ENCODE data around the gene PARN. TPM values are rescaled to one million over a fixed set of nuclear protein-coding genes. Genes with fewer than 3 reads are reported as not detected.
"Not testable (repeated sequence)": the region's sequence is repeated elsewhere in the genome, so short reads cannot be mapped to it uniquely, and the experiment has no call there.

The PARN gene
- total RNA-seq, 1 donor from 2014 or later = 24.5 TPM

GRCh38 chr16:14609716-14610115 lies 20.3 kb downstream of the PARN start:
- H3K9me3 ChIP-seq (ENCODE audit: control insufficient read depth in 3 of 3, low read length in 3 of 3) = no peaks in the 10 kb centered on the region
- H3K9ac ChIP-seq (ENCODE audit: low read depth in 1 of 3, low read length in 3 of 3) = no peak overlapping the region
- H3K4me1 ChIP-seq (ENCODE audit: control insufficient read depth in 3 of 3, insufficient read depth in 3 of 3, low read length in 3 of 3) = no peaks in the 10 kb centered on the region
- H3K36me3 ChIP-seq (ENCODE audit: control insufficient read depth in 3 of 3, insufficient read depth in 3 of 3, low read length in 3 of 3) = peaks cover 35 to 67% (median 54%) of the 10 kb centered on the region in 3 donors
- H3K4me3 ChIP-seq (ENCODE audit: low read length in 3 of 3) = no peak overlapping the region
- H3K27me3 ChIP-seq (ENCODE audit: control insufficient read depth in 3 of 3, insufficient read depth in 3 of 3, low read length in 3 of 3) = no peaks in the 10 kb centered on the region
- H3K27ac ChIP-seq (ENCODE audit: low read depth, low read length) = no peak overlapping the region

GRCh38 chr16:14608604-14609003 lies 21.5 kb downstream of the PARN start:
- no peak overlapping the region for H3K4me3 ChIP-seq (ENCODE audit: low read length in 3 of 3)
- H3K27ac ChIP-seq (ENCODE audit: low read depth, low read length) = no peak overlapping the region
- H3K9ac ChIP-seq (ENCODE audit: low read depth in 1 of 3, low read length in 3 of 3) = no peak overlapping the region
- no peaks in the 10 kb centered on the region for H3K27me3 ChIP-seq (ENCODE audit: control insufficient read depth in 3 of 3, insufficient read depth in 3 of 3, low read length in 3 of 3)
- no peaks in the 10 kb centered on the region for H3K4me1 ChIP-seq (ENCODE audit: control insufficient read depth in 3 of 3, insufficient read depth in 3 of 3, low read length in 3 of 3)
- peaks cover 36 to 63% (median 53%) of the 10 kb centered on the region in 3 donors for H3K36me3 ChIP-seq (ENCODE audit: control insufficient read depth in 3 of 3, insufficient read depth in 3 of 3, low read length in 3 of 3)
- no peaks in the 10 kb centered on the region for H3K9me3 ChIP-seq (ENCODE audit: control insufficient read depth in 3 of 3, low read length in 3 of 3)

- Histone ChIP-seq H3K4me1 (ENCODE audit: control insufficient read depth in 3 of 3, insufficient read depth in 3 of 3, low read length in 3 of 3) (no peaks in the 10 kb centered on the region), H3K9ac (ENCODE audit: low read depth in 1 of 3, low read length in 3 of 3) (no peak overlapping the region), H3K9me3 (ENCODE audit: control insufficient read depth in 3 of 3, low read length in 3 of 3) (no peaks in the 10 kb centered on the region), H3K27me3 (ENCODE audit: control insufficient read depth in 3 of 3, insufficient read depth in 3 of 3, low read length in 3 of 3) (no peaks in the 10 kb centered on the region), H3K27ac (ENCODE audit: low read depth, low read length) (no peak overlapping the region), H3K4me3 (ENCODE audit: low read length in 3 of 3) (no peak overlapping the region), H3K36me3 (ENCODE audit: control insufficient read depth in 3 of 3, insufficient read depth in 3 of 3, low read length in 3 of 3) (peaks cover 41 to 63% (median 58%) of the 10 kb centered on the region in 3 donors)
These were observed 21.9 kb downstream of the PARN start for GRCh38 chr16:14608111-14608566.

GRCh38 chr16:14606102-14606501 lies 24.0 kb downstream of the PARN start:
- no peak overlapping the region for H3K4me3 ChIP-seq (ENCODE audit: low read length in 3 of 3)
- no peak overlapping the region for H3K27ac ChIP-seq (ENCODE audit: low read depth, low read length)
- H3K9me3 ChIP-seq (ENCODE audit: control insufficient read depth in 3 of 3, low read length in 3 of 3) = no peaks in the 10 kb centered on the region
- H3K36me3 ChIP-seq (ENCODE audit: control insufficient read depth in 3 of 3, insufficient read depth in 3 of 3, low read length in 3 of 3) = peaks cover 42 to 69% (median 62%) of the 10 kb centered on the region in 3 donors
- H3K27me3 ChIP-seq (ENCODE audit: control insufficient read depth in 3 of 3, insufficient read depth in 3 of 3, low read length in 3 of 3) = no peaks in the 10 kb centered on the region
- no peaks in the 10 kb centered on the region for H3K4me1 ChIP-seq (ENCODE audit: control insufficient read depth in 3 of 3, insufficient read depth in 3 of 3, low read length in 3 of 3)
- no peak overlapping the region for H3K9ac ChIP-seq (ENCODE audit: low read depth in 1 of 3, low read length in 3 of 3)

GRCh38 chr16:14602443-14602963 lies 27.6 kb downstream of the PARN start:
- H3K36me3 ChIP-seq (ENCODE audit: control insufficient read depth in 3 of 3, insufficient read depth in 3 of 3, low read length in 3 of 3) = peaks cover 30 to 64% (median 60%) of the 10 kb centered on the region in 3 donors
- no peaks in the 10 kb centered on the region for H3K27me3 ChIP-seq (ENCODE audit: control insufficient read depth in 3 of 3, insufficient read depth in 3 of 3, low read length in 3 of 3)

GRCh38 chr16:14600164-14600563 lies 29.9 kb downstream of the PARN start:
- H3K4me1 ChIP-seq (ENCODE audit: control insufficient read depth in 3 of 3, insufficient read depth in 3 of 3, low read length in 3 of 3) = no peaks in the 10 kb centered on the region
- H3K36me3 ChIP-seq (ENCODE audit: control insufficient read depth in 3 of 3, insufficient read depth in 3 of 3, low read length in 3 of 3) = peaks cover 24 to 55% (median 53%) of the 10 kb centered on the region in 3 donors
- H3K27ac ChIP-seq (ENCODE audit: low read depth, low read length) = no peak overlapping the region
- no peak overlapping the region for H3K4me3 ChIP-seq (ENCODE audit: low read length in 3 of 3)
- no peaks in the 10 kb centered on the region for H3K27me3 ChIP-seq (ENCODE audit: control insufficient read depth in 3 of 3, insufficient read depth in 3 of 3, low read length in 3 of 3)
- H3K9me3 ChIP-seq (ENCODE audit: control insufficient read depth in 3 of 3, low read length in 3 of 3) = no peaks in the 10 kb centered on the region
- H3K9ac ChIP-seq (ENCODE audit: low read depth in 1 of 3, low read length in 3 of 3) = no peak overlapping the region

More at GRCh38 chr16:14602443-14602963, 27.6 kb downstream of the PARN start:
- Histone ChIP-seq H3K4me3 (ENCODE audit: low read length in 3 of 3) (no peak overlapping the region), H3K4me1 (ENCODE audit: control insufficient read depth in 3 of 3, insufficient read depth in 3 of 3, low read length in 3 of 3) (no peaks in the 10 kb centered on the region), H3K27ac (ENCODE audit: low read depth, low read length) (no peak overlapping the region), H3K9me3 (ENCODE audit: control insufficient read depth in 3 of 3, low read length in 3 of 3) (no peaks in the 10 kb centered on the region), H3K9ac (ENCODE audit: low read depth in 1 of 3, low read length in 3 of 3) (no peak overlapping the region)

- no peak overlapping the region for H3K9ac ChIP-seq (ENCODE audit: low read depth in 1 of 3, low read length in 3 of 3)
These were observed 43.3 kb downstream of the PARN start for GRCh38 chr16:14586637-14587305.

GRCh38 chr16:14585287-14585686 lies 44.8 kb downstream of the PARN start:
- H3K27ac ChIP-seq (ENCODE audit: low read depth, low read length) = no peak overlapping the region
- H3K9ac ChIP-seq (ENCODE audit: low read depth in 1 of 3, low read length in 3 of 3) = no peak overlapping the region
- no peaks in the 10 kb centered on the region for H3K9me3 ChIP-seq (ENCODE audit: control insufficient read depth in 3 of 3, low read length in 3 of 3)
- H3K27me3 ChIP-seq (ENCODE audit: control insufficient read depth in 3 of 3, insufficient read depth in 3 of 3, low read length in 3 of 3) = no peaks in the 10 kb centered on the region
- peaks cover 18 to 55% (median 47%) of the 10 kb centered on the region in 3 donors for H3K36me3 ChIP-seq (ENCODE audit: control insufficient read depth in 3 of 3, insufficient read depth in 3 of 3, low read length in 3 of 3)
- no peaks in the 10 kb centered on the region for H3K4me1 ChIP-seq (ENCODE audit: control insufficient read depth in 3 of 3, insufficient read depth in 3 of 3, low read length in 3 of 3)
- H3K4me3 ChIP-seq (ENCODE audit: low read length in 3 of 3) = no peak overlapping the region

More at GRCh38 chr16:14586637-14587305, 43.3 kb downstream of the PARN start:
- no peak overlapping the region for H3K4me3 ChIP-seq (ENCODE audit: low read length in 3 of 3)
- H3K27ac ChIP-seq (ENCODE audit: low read depth, low read length) = no peak overlapping the region
- H3K36me3 ChIP-seq (ENCODE audit: control insufficient read depth in 3 of 3, insufficient read depth in 3 of 3, low read length in 3 of 3) = peaks cover 24 to 55% (median 40%) of the 10 kb centered on the region in 3 donors
- H3K9me3 ChIP-seq (ENCODE audit: control insufficient read depth in 3 of 3, low read length in 3 of 3) = no peaks in the 10 kb centered on the region
- H3K4me1 ChIP-seq (ENCODE audit: control insufficient read depth in 3 of 3, insufficient read depth in 3 of 3, low read length in 3 of 3) = no peaks in the 10 kb centered on the region
- no peaks in the 10 kb centered on the region for H3K27me3 ChIP-seq (ENCODE audit: control insufficient read depth in 3 of 3, insufficient read depth in 3 of 3, low read length in 3 of 3)

GRCh38 chr16:14580926-14581325 lies 49.1 kb downstream of the PARN start:
- H3K27ac ChIP-seq (ENCODE audit: low read depth, low read length); H3K4me1 ChIP-seq (ENCODE audit: control insufficient read depth in 3 of 3, insufficient read depth in 3 of 3, low read length in 3 of 3); H3K4me3 ChIP-seq (ENCODE audit: low read length in 3 of 3); H3K27me3 ChIP-seq (ENCODE audit: control insufficient read depth in 3 of 3, insufficient read depth in 3 of 3, low read length in 3 of 3); H3K9ac ChIP-seq (ENCODE audit: low read depth in 1 of 3, low read length in 3 of 3); H3K9me3 ChIP-seq (ENCODE audit: control insufficient read depth in 3 of 3, low read length in 3 of 3): not testable (repeated sequence)
- peaks cover 24 to 65% (median 63%) of the 10 kb centered on the region in 3 donors for H3K36me3 ChIP-seq (ENCODE audit: control insufficient read depth in 3 of 3, insufficient read depth in 3 of 3, low read length in 3 of 3)

GRCh38 chr16:14579266-14579665 lies 50.8 kb downstream of the PARN start:
- peaks cover 28 to 72% (median 58%) of the 10 kb centered on the region in 3 donors for H3K36me3 ChIP-seq (ENCODE audit: control insufficient read depth in 3 of 3, insufficient read depth in 3 of 3, low read length in 3 of 3)
- no peak overlapping the region for H3K27ac ChIP-seq (ENCODE audit: low read depth, low read length)
- no peaks in the 10 kb centered on the region for H3K4me1 ChIP-seq (ENCODE audit: control insufficient read depth in 3 of 3, insufficient read depth in 3 of 3, low read length in 3 of 3)
- H3K9me3 ChIP-seq (ENCODE audit: control insufficient read depth in 3 of 3, low read length in 3 of 3) = no peaks in the 10 kb centered on the region
- H3K9ac ChIP-seq (ENCODE audit: low read depth in 1 of 3, low read length in 3 of 3) = no peak overlapping the region
- no peaks in the 10 kb centered on the region for H3K27me3 ChIP-seq (ENCODE audit: control insufficient read depth in 3 of 3, insufficient read depth in 3 of 3, low read length in 3 of 3)
- no peak overlapping the region for H3K4me3 ChIP-seq (ENCODE audit: low read length in 3 of 3)

All from skeletal muscle tissue (tissue), 4 donors.